Endodermal cell (in vitro differentiated cells): Measurements from ENCODE around the gene RPTOR. TPM values are rescaled to one million over a fixed set of nuclear protein-coding genes. Genes with fewer than 3 reads are reported as not detected.

Experiments used
- DNase-seq: peaks from one replicate; pipeline ENCODE4 v3.0.0-alpha.2; 2017
- H3K27ac ChIP-seq: 2 replicates; pipeline ENCODE4 v1.5.1; 2013; ENCODE audit warnings: mild to moderate bottlenecking, low read depth, low read length, moderate library complexity
- H3K27me3 ChIP-seq: 2 replicates; pipeline ENCODE4 v1.6.1; 2013; ENCODE audit warnings: mild to moderate bottlenecking, low read length, moderate library complexity; ENCODE audit not compliant: insufficient read depth, control insufficient read depth, poor library complexity, severe bottlenecking
- H3K36me3 ChIP-seq: 2 replicates; pipeline ENCODE4 v1.7.0; 2013; ENCODE audit warnings: mild to moderate bottlenecking, low read length, moderate library complexity; ENCODE audit not compliant: control insufficient read depth, insufficient read depth
- H3K4me1 ChIP-seq: one replicate; pipeline ENCODE4 v1.7.0; 2013; ENCODE audit warnings: low read length; ENCODE audit not compliant: control insufficient read depth, insufficient read depth
- H3K4me3 ChIP-seq: 2 replicates; pipeline ENCODE4 v1.5.1; 2013; ENCODE audit warnings: mild to moderate bottlenecking, low read length, moderate library complexity
- H3K9ac ChIP-seq: 2 replicates; pipeline ENCODE4 v1.6.1; 2013; ENCODE audit warnings: mild to moderate bottlenecking, low read length, moderate library complexity; ENCODE audit not compliant: poor library complexity, severe bottlenecking; ENCODE audit errors: extremely low read depth
- H3K9me3 ChIP-seq: 2 replicates; pipeline ENCODE4 v1.6.1; 2013; ENCODE audit warnings: mild to moderate bottlenecking, low read length, moderate library complexity; ENCODE audit not compliant: control insufficient read depth
- H3K27ac Mint-ChIP-seq: 2 replicates; pipeline ENCODE4 v1.8.0; 2020; ENCODE audit warnings: mixed read lengths
- H3K27me3 Mint-ChIP-seq: 2 replicates; pipeline ENCODE4 v1.8.0; 2021; ENCODE audit warnings: mild to moderate bottlenecking, mixed read lengths; ENCODE audit not compliant: insufficient read depth
- H3K36me3 Mint-ChIP-seq: 2 replicates; pipeline ENCODE4 v1.8.0; 2020; ENCODE audit warnings: low read depth, mixed read lengths
- H3K4me1 Mint-ChIP-seq: 2 replicates; pipeline ENCODE4 v1.8.0; 2020; ENCODE audit warnings: mixed read lengths
- H3K4me3 Mint-ChIP-seq: 2 replicates; pipeline ENCODE4 v1.8.0; 2020; ENCODE audit warnings: mild to moderate bottlenecking, moderate library complexity, mixed read lengths
- H3K9me3 Mint-ChIP-seq: 2 replicates; pipeline ENCODE4 v1.8.0; 2020; ENCODE audit warnings: mild to moderate bottlenecking, mixed read lengths
- WGBS, 2 experiments: methylation state at CpG; one replicate each; pipeline versions ENCODE4 v1.1.5 to v1.1.7; 2013; ENCODE audit warnings: missing lambda C conversion rate in 2 of 2, mixed read lengths in 1 of 2; ENCODE audit not compliant: insufficient coverage in 1 of 2, insufficient read length in 1 of 2; 5-methylcytosine and 5-hydroxymethylcytosine counted together
- total RNA-seq, 2 donors: library from RNA; stranded (reverse); fragmentation: NEBNext Ultra II Directional in 1 of 2; extraction: Animal tissue kit (Norgen Biotek cat#: 25700) in 1 of 2; gene quantifications; 2 replicates in 1 of 2; 3 replicates in 1 of 2; pipeline ENCODE4 v1.2.1, GENCODE V29; 2021
- TF ChIP-seq, protein P1 (sequence below): fragments of 200-600 bp; sonication (generic); conservative IDR thresholded peaks from 2 replicates; pipeline ENCODE4 v1.5.0; 2021; ENCODE audit warnings: antibody characterized with exemption, mild to moderate bottlenecking

Gene RPTOR
- total RNA-seq, 2 donors from 2014 or later = 45.1 to 53.4 TPM

DNA sequence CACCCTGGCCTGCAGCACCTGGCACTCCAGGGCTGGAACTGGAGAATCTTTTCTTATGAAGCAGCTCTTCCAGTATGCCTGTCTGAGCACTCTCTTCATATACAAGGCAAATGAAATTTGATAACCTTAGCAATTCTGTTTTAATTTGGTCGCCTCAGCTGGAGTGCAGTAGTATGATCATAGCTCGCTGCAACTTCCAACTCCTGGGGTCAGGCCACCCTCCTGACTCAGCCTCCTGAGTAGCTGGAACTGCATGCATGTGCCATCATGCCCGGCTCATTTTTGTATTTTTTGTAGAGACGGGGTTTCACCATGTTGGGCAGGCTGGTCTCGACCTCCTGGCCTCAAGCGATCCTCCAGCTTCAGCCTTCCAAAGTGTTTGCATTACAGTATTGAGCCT is 306.2 kb downstream of the RPTOR start:
- H3K27me3 ChIP-seq = no peaks in the 10 kb centered on the region
- Mint-ChIP-seq H3K27ac (no peak overlapping the region), H3K9me3 (no peaks in the 10 kb centered on the region), H3K4me3 (no peak overlapping the region), H3K4me1 (peaks cover 4% of the 10 kb centered on the region), H3K27me3 (no peaks in the 10 kb centered on the region), H3K36me3 (peaks cover 35% of the 10 kb centered on the region)
- 85 to 86% methylated on average over 5 to 6 of the region's 6 CpGs for WGBS, 2 experiments
- H3K4me3 ChIP-seq = no peak overlapping the region
- no peaks in the 10 kb centered on the region for H3K4me1 ChIP-seq
- no peak for DNase-seq
- no peak overlapping the region for H3K27ac ChIP-seq
- H3K9ac ChIP-seq = no peak overlapping the region
- no peaks in the 10 kb centered on the region for H3K9me3 ChIP-seq
- TF ChIP-seq, protein P1, sequence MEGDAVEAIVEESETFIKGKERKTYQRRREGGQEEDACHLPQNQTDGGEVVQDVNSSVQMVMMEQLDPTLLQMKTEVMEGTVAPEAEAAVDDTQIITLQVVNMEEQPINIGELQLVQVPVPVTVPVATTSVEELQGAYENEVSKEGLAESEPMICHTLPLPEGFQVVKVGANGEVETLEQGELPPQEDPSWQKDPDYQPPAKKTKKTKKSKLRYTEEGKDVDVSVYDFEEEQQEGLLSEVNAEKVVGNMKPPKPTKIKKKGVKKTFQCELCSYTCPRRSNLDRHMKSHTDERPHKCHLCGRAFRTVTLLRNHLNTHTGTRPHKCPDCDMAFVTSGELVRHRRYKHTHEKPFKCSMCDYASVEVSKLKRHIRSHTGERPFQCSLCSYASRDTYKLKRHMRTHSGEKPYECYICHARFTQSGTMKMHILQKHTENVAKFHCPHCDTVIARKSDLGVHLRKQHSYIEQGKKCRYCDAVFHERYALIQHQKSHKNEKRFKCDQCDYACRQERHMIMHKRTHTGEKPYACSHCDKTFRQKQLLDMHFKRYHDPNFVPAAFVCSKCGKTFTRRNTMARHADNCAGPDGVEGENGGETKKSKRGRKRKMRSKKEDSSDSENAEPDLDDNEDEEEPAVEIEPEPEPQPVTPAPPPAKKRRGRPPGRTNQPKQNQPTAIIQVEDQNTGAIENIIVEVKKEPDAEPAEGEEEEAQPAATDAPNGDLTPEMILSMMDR = no peak
- H3K36me3 ChIP-seq = peaks cover 24% of the 10 kb centered on the region

DNA sequence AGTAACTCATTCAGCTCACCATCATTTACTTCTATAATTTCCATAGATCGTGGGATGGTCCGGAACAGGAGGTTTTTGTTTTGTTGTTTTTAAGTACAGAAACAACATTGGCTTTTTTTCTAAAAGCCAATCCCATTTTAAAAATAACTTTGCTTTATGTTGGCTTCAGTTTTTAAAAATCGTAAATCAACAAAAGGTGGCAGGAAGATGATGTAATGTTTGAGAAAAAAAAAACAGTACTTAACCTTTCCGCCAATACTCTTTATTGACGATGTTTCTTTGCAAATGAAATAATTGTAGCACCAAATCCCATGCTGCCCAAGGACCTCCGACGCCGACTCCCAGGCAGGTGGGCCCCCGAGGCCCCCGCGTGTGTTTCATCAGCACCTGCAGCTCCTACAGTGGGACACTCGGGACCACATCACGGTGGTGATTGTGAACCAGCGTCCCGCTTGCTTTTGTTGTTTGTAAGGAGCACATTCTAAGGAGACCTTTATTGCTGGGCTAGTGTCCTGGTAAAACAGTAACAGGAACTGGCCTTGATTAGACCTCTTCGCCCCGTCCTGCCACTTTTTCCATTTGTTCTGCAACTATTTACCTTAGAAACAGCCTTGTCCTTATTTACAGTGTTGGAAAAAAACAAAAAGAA is 306.8 kb downstream of the RPTOR start:
- Histone ChIP-seq H3K4me1 (no peaks in the 10 kb centered on the region), H3K9me3 (no peaks in the 10 kb centered on the region), H3K27me3 (no peaks in the 10 kb centered on the region), H3K36me3 (peaks cover 27% of the 10 kb centered on the region), H3K27ac (no peak overlapping the region), H3K4me3 (no peak overlapping the region), H3K9ac (no peak overlapping the region)
- Mint-ChIP-seq H3K4me3 (no peak overlapping the region), H3K27me3 (no peaks in the 10 kb centered on the region), H3K9me3 (no peaks in the 10 kb centered on the region), H3K36me3 (peaks cover 34% of the 10 kb centered on the region), H3K27ac (no peak overlapping the region), H3K4me1 (peaks cover 4% of the 10 kb centered on the region)
- TF ChIP-seq, protein P1 = no peak
- DNase-seq = no peak
- WGBS, 2 experiments = 92 to 95% methylated on average over 15 to 17 of the region's 17 CpGs

DNA sequence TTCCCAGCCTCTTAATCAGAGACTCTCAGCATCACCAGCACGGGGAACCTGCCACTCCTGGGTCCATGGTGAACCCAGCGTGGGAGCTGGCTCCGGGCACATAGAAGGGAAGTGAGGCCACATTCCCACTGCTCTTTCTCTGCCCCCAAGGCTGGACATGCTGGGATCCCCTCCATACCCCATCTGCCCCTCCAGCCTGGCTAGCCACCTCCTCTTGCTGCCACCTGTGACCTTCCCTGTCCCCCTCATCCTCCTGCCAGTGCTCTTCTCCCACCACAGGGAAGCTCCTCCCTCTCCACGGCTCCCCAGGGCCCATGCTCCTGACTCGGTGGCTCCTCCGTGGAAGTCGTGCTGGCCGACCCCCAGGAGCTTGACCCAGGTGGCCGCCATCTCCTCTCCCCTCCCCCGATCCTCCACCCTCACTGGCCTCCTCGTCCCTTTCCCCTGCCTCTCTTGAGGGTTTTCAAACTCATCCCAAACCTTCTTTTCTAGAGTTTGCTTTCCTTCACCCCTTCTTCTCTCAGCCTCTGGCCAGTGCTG is 307.9 kb downstream of the RPTOR start:
- Histone ChIP-seq H3K9me3 (no peaks in the 10 kb centered on the region), H3K9ac (no peak overlapping the region), H3K36me3 (peaks cover 25% of the 10 kb centered on the region), H3K4me1 (no peaks in the 10 kb centered on the region), H3K27ac (no peak overlapping the region), H3K4me3 (no peak overlapping the region), H3K27me3 (no peaks in the 10 kb centered on the region)
- no peaks in the 10 kb centered on the region for H3K27me3 Mint-ChIP-seq
- DNase-seq = no peak
- H3K36me3 Mint-ChIP-seq = peaks cover 25% of the 10 kb centered on the region
- TF ChIP-seq, protein P1 = no peak
- WGBS, 2 experiments = 90 to 94% methylated on average over 9 to 11 of the region's 11 CpGs
- H3K9me3 Mint-ChIP-seq = no peaks in the 10 kb centered on the region
- peaks cover 4% of the 10 kb centered on the region for H3K4me1 Mint-ChIP-seq
- H3K4me3 Mint-ChIP-seq = no peak overlapping the region
- no peak overlapping the region for H3K27ac Mint-ChIP-seq
